NCI-H1105 treated with DMSO at 0.1 percent for 48 hours (cell line): ENCODE data around the gene APBA3.
A peak's percentile ranks its signal among the peaks of the same experiment; 100 is the strongest.
"Not testable (repeated sequence)": the region's sequence is repeated elsewhere in the genome, so short reads cannot be mapped to it uniquely, and the experiment has no call there.

ENCODE experiments used
- DNase-seq: peaks from one replicate; lab custom pipeline; 2025; lab: John Stamatoyannopoulos, UW

The APBA3 gene

DNA sequence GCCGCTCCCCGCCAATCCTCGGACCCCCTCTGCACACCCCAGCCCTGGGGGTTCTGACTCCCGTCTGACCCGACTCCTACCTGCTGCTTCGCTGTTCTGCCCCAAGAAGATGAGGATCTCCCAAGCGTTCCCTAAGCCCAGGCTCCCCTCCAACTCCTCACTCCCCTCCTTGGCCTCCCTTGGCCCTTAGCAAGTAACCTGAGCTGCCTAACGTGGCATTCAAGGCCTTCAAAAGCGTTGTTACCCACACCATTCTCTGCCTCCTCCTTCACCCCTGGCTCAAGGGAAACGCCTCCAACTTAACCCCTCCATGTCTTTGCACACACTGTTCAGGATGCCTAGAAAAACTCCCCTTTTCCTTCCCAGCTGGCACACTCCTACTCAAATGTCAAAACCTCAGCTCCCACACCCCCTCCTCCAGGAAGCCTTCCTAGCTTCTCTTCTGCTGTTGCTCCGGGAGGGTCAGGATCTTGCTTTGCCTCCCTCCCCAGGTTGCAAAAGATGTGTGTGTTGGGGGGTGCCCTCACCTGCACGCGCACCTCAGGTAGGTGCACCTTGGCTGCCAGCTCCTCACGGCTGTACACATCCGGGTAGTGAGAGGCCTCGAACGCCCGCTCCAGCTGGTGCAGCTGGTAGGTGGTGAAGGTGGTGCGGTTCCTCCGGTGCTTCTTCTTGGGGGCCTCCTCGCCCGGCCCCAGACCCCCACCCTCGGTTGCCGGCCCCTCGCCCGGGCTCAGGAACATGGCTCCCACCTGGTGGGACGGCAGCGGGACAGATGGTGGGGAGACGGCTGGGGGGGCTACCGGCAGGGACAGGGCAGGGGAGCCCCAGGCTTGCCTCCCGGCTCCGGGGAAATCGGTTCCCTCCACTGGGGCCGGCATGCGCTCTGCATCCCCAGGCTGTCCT, 9.8 kb upstream of the APBA3 start:
- no peak for DNase-seq

DNA sequence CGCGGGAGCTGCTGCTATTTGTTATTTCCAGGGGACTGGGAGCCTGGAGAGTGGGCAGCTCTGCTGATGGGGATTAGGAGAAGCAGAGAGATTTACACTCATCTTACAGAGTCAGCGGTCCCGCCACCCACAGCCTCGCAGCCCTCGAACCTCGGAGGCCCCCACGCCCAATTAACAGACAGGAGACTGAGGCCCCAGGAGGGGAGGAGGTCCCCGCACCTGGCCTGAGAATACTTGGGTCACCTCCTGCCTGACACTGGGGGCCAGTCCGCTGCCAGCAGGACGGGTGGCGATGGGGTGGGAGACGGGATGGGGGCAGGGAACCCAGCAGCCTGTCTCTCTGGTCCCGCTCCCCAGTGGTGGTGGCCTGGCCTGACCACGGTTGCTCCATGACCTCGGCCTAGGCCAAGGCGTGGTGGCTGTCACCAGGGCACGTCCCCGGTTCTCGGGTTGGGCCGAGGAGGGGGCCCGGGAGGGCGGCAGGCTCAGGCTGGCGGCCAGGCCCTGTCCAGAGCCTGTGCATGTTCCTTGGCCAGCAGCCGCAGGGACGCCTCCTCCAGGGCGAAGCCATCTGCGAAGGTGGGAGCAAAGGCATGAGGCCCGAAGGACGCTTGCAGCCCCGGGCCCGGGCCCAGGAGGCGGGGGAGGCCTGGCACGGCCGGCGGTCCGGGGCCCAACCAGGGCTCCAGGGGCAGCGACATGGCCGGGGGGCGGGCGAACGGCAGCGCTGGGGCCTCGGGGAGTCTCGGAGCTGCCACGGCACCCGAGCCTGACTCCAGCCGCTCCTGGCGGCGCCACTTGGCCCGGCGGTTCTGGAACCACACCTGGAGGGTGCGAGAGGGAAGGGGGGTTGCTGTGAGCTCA, 8.9 kb upstream of the APBA3 start:
- no peak for DNase-seq

GRCh38 chr19:3769494-3769893, 8.0 kb upstream of the APBA3 start:
- no peak for DNase-seq

- no peak for DNase-seq
Measured at GRCh38 chr19:3768748-3769099, 7.2 kb upstream of the APBA3 start.

DNA sequence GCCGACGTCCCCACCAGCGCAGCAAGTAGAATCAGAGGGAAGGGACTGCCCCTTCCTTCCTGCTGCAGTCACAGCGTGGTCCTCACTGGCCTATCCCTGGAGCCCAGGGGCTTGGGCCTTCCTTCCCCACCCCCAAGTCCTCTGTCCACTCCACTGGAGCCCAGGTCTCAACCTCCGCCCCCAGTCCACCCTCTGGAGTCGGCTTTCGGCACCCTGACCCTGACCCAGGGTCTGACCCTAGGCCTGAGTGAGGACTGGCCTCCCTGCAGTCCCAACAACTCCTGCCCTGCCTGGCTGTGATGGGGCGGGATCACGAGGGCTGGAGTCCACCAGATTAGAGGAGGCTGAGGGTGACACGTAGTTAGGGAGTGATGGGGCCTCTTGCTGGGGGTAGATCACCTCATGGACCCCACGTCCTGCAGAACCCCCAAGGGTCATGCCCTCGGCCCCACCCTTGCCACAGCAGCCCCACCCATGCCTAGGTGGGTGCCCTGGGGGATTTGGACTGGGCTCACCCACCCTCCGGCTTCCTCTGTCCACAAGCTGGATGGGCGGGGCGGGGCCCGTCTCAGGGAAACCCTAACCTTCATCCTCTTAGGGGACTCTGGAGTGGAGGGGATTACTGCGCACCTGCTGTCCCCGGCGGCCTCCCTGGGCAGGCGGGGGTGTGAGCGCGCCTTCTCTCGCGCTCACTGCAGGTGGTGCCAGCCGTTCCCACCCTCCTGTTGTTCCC, 6.7 kb upstream of the APBA3 start:
- no peak for DNase-seq

DNA sequence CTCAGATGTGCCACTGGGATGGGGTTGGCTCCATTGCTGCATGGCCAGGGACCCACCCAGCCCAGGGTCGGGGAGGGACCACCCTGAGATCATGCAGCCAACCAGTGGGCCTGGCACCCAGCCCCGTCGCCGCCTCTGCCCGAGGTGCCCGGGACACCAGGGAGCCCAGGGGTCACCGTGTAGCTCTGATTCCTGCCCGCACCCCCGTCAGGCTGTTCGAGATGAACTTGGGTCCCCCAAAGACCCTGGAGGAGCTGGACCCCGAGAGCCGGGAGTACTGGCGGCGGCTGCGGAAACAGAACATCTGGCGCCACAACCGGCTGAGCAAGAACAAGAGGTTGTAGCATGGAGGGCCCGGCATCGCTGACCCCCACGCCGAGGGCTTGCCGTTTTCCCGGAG, 5.6 kb upstream of the APBA3 start:
- DNase-seq = no peak

- no peak for DNase-seq
Measured at GRCh38 chr19:3766520-3766919, 5.0 kb upstream of the APBA3 start.

DNA sequence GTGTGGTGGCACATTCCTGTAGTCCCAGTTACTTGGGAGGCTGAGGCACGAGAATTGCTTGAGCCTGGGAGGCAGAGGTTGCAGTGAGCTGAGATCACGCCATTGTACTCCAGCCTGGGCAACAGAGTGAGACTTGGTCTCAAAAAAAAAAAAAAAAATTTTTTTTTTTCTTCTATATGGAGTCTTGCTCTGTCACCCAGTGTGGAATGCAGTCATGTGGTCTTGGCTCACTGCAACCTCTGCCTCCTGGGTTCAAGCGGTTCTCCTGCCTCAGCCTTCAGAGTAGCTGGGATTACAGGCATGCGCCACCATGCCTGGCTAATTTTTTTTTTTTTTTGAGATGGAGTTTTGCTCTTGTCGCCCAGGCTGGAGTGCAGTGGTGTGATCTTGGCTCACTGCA, 4.3 kb upstream of the APBA3 start:
- DNase-seq = not testable (repeated sequence)

DNA sequence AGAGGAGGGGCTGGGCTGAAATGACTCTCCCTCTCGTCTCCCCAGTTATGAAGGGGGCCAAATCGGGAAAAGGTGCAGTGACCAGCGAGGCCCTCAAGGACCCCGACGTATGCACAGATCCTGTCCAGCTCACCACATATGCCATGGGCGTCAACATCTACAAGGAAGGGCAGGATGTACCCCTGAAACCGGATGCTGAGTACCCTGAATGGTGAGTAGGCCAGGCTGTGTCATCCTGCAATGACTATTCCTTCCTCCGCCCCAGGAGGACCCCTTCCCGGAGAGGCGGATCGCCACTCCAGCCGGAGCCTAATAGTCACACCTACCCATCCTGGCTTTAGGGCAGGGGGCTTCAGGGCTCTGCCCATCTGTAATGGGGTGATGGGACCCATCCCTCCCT, 3.6 kb upstream of the APBA3 start:
- no peak for DNase-seq

GRCh38 chr19:3762501-3763459, 1.3 kb upstream of the APBA3 start, which contains the start of gene MRPL54:
Gene MRPL54, plus strand, starts transcription at chr19:3762682. Its CDS starts 19 bp downstream, at chr19:3762701.
- DNase-seq = peak; percentile 98

- DNase-seq = no peak
Measured at GRCh38 chr19:3762130-3762473, 610 bp upstream of the APBA3 start.

GRCh38 chr19:3760871-3761361, 576 bp downstream of the APBA3 start:
- DNase-seq = no peak

DNA sequence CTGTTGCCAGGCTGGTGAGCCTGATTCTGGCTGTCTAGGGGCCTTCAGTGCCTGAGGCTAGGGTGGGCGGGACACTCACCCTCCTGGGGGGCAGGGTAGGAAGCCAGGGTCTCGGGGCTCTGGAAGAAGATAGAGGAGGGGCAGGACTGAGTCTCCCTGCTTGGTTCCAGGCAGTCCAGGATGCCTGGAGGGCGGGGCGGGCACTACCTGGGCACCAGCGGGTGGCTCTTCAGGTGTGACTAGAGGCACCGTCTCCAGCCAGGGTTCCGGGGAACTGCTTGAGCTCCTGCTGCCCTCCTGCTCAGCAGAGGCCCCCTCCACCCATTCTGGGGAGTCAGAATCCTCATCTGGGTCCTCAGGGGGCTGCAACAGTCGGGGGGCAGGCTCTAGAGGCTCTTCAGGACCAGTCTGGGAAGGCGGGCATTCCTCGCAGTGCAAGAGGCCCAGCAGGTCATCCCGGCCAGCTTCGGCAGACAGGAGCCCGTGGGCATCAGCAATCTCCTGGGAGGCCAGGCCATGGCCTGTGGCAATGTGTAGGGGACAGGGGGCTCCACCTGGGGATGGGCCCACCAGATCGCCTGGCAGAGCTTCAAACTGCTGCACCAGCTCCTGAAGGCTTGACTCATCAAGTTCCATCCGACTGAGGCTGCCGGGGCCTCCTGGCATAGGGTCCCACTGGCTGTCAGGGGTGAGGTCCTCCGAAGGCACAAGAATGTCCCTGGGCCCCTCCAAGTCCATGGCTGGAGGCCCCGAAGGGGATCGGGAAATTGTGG, 1.8 kb downstream of the APBA3 start:
- no peak for DNase-seq

GRCh38 chr19:3758297-3758696, 3.2 kb downstream of the APBA3 start:
- not testable (repeated sequence) for DNase-seq

DNA sequence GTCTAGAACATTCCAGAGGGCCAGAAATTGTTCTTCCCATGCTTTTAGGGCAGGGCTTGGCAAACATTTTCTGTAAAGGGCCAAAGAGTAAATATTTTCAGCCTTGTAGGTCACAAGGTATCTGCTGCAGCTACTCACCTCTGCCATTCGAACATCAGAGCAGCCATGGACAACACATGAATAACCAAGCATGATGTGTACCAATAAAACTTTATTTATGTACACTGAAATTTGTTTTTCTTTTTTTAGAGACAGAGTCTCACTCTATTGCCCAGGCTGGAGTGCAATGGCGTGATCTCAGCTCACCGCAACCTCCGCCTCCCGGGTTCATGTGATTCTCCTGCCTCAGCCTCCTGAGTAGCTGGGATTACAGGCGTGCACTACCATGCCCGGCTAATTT, 3.8 kb downstream of the APBA3 start:
- not testable (repeated sequence) for DNase-seq

DNA sequence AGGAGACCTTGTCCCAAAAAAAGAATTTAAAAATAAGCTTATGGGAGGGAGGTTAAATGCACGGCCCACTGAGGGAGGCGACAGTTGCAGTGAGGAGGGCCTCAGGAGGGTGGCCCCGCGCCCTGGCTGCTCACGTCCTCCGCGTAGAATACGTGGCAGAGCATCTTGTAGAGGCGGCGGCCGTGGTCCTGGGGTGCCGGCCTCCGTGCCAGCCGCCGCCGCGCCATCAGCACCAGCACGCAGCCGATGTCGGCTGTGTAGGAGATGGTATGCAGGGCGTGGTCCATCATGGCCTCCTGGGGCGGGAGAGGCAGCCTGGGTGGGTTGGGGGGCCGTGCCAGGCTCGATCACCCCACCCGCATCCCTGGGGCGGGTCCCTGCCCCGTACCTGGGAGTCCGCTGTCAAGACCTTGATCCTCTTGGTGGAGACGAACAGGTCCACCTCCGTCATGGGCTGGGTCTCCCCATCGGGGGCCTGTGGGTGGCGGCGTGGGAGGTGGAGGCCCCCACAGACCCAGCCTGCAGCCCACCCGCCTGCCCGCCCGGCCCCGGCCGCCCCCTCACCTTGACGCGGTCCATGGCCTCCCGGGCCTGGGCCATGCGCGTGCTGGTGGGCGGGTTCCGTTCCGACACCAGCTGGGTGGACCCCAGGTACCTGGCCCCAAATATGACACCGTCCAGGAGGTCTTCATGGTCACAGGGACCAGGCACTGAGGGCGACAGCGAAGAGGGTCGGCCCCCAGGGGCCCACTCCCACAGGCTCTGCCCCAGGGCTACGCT, 7.7 kb downstream of the APBA3 start:
- DNase-seq = no peak

GRCh38 chr19:3752492-3752891, 9.0 kb downstream of the APBA3 start:
- DNase-seq = no peak

DNA sequence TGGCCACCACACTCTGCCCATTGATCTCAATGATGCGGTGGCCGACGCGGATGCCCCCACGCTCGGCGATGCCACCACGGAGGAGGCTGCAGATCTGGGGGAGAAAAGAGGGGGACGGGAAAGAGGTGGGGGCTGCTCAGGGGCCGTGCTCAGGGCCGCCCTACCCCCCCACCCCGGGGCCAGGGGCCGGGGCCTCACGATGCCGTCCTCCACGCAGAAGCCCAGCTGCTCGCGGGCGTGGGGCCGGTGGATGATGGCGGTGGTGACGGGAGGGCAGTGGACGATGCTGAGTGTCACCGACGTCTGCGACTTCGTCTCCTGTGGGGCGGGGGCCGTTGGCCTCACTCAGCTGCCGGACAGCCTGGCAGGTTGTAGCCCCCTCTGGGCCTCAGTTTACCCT, 10.3 kb downstream of the APBA3 start:
- DNase-seq = no peak

DNA sequence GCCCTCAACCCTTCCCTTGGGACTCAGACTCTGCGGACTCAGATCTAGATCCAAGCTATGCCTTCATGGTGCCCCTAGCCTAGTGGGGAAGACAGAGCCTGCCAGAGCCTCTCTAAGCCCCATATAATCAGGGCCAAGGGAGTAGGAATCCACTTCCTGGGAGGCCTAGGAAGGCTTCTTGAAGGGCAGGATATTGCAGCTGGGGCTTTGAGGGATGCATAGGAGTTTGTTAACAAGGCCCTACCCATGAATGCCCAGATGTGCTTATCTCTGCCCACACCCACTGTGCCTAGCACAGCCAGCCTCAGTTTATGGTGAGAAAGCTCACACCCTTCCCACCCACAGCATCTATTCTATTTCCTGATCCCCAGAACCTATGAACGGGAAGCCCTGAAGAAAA, 11.3 kb downstream of the APBA3 start:
- DNase-seq = no peak

- no peak for DNase-seq
Measured at GRCh38 chr19:3748965-3749364, 12.5 kb downstream of the APBA3 start.
